ENCODE data around the gene KMT2A.

KMT2A gene

DNA sequence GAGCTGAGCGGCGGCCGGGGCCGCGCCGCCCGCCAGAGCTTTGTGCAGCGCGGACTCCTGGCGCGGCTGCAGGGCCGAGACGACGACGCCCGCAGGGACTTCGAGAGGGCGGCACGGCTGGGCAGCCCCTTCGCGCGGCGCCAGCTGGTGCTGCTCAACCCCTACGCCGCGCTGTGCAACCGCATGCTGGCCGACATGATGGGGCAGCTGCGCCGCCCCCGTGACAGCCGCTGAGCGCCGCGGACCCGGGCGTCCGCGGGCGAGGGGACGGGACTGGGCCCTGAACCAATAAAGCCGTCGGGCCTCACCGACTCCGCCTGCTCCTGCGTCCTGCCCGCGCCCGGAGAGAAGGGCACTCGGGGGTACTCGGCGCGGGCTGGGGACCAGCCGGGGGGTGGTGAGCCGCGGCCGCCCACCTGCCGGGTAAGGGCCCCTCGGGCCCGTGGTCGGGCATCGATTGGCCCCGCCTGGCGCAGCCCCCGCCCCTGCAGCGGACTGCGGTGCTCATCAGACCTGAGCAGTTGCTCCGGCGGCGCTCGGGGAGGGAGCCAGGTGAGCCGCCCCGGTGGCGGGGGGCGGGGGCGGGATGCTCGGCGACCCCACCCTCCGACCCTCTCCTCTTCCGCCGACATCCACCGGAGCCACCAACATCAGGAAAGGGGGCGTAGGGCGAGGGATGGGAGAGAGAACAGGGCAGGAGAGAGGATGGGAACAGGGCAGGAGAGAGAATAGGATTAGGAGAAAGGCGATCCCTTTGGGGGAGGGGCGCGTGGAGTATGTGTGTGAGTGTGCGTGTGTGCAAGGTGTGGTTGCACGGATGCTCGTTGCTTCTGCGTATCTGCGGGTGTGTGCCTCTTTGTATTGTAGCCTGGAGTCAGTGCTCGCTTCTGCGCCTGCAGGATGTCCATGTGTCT lies 94.6 kb downstream of the KMT2A start, which contains the start of gene TMEM25:
Gene TMEM25, plus strand, starts transcription at position 510 of the 914 bp plus-strand sequence. CDS start 610 bp downstream, outside the sequence.
- H3K36me3 Mint-ChIP-seq, result peaks cover 37% of the 10 kb centered on the region
- peaks cover 31% of the 10 kb centered on the region for H3K4me1 Mint-ChIP-seq
- ATAC-seq, result peak; percentile 90
- H3K4me3 Mint-ChIP-seq, result peak within 1 kb of the TSS; percentile 81
- peak within 1 kb of the TSS; percentile 77 for H3K27ac Mint-ChIP-seq
- H3K9me3 Mint-ChIP-seq, result no peaks in the 10 kb centered on the region
- DNase-seq (ENCODE audit: low spot score in 2 of 2), result peak; percentile 62 to 87

GRCh38 chr11:118531597-118532084 lies 95.3 kb downstream of the KMT2A start:
- H3K4me3 Mint-ChIP-seq, result peak overlapping the region; percentile 81
- H3K36me3 Mint-ChIP-seq, result peaks cover 32% of the 10 kb centered on the region
- DNase-seq (ENCODE audit: low spot score in 2 of 2) (no peak), ATAC-seq (no peak)
- peak overlapping the region; percentile 71 for H3K27ac Mint-ChIP-seq
- no peaks in the 10 kb centered on the region for H3K9me3 Mint-ChIP-seq
- peaks cover 31% of the 10 kb centered on the region for H3K4me1 Mint-ChIP-seq

DNA sequence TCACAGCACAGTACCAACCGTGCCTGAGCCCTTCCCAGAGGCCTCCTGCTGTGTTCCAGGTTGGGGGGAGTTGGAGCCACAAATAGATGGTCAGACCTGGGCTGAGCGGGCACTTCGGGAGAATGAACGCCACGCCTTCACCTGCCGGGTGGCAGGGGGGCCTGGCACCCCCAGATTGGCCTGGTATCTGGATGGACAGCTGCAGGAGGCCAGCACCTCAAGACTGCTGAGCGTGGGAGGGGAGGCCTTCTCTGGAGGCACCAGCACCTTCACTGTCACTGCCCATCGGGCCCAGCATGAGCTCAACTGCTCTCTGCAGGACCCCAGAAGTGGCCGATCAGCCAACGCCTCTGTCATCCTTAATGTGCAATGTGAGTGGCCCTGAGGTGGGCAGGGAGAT lies 95.8 kb downstream of the KMT2A start:
- H3K9me3 Mint-ChIP-seq, result no peaks in the 10 kb centered on the region
- H3K4me3 Mint-ChIP-seq, result peak overlapping the region; percentile 81
- H3K27ac Mint-ChIP-seq, result peak overlapping the region; percentile 71
- peaks cover 31% of the 10 kb centered on the region for H3K4me1 Mint-ChIP-seq
- no peak for DNase-seq (ENCODE audit: low spot score in 2 of 2)
- H3K36me3 Mint-ChIP-seq, result peaks cover 29% of the 10 kb centered on the region
- no peak for ATAC-seq

DNA sequence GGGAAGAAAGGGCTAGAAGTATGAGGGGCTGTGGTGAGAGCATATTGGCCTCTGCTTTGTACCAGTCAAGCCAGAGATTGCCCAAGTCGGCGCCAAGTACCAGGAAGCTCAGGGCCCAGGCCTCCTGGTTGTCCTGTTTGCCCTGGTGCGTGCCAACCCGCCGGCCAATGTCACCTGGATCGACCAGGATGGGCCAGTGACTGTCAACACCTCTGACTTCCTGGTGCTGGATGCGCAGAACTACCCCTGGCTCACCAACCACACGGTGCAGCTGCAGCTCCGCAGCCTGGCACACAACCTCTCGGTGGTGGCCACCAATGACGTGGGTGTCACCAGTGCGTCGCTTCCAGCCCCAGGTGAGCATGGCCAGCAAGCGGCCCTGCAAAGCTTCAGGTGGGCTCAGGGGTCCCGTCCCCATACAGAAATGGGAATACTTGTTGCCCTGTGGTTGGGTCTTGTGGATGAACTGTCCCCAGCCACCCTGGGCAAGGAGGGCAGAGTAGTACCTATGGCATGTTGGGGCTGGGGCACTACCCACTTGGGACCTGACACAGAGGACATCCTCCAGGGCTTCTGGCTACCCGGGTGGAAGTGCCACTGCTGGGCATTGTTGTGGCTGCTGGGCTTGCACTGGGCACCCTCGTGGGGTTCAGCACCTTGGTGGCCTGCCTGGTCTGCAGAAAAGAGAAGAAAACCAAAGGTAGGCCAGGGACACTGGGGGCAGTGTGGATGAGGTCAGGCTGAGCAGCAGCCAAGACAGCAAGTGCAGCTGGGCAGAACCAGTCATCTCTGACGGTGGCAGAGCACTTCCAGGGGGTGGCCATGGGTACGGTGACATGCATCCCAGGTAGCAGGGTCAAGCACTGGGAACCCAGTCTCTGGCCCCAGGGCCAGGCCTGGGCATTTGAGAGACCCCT lies 96.8 kb downstream of the KMT2A start:
- H3K9me3 Mint-ChIP-seq, result no peaks in the 10 kb centered on the region
- no peak for DNase-seq (ENCODE audit: low spot score in 2 of 2)
- no peak overlapping the region for H3K27ac Mint-ChIP-seq
- H3K4me3 Mint-ChIP-seq, result no peak overlapping the region
- H3K4me1 Mint-ChIP-seq, result peaks cover 31% of the 10 kb centered on the region
- peaks cover 23% of the 10 kb centered on the region for H3K36me3 Mint-ChIP-seq
- no peak for ATAC-seq

DNA sequence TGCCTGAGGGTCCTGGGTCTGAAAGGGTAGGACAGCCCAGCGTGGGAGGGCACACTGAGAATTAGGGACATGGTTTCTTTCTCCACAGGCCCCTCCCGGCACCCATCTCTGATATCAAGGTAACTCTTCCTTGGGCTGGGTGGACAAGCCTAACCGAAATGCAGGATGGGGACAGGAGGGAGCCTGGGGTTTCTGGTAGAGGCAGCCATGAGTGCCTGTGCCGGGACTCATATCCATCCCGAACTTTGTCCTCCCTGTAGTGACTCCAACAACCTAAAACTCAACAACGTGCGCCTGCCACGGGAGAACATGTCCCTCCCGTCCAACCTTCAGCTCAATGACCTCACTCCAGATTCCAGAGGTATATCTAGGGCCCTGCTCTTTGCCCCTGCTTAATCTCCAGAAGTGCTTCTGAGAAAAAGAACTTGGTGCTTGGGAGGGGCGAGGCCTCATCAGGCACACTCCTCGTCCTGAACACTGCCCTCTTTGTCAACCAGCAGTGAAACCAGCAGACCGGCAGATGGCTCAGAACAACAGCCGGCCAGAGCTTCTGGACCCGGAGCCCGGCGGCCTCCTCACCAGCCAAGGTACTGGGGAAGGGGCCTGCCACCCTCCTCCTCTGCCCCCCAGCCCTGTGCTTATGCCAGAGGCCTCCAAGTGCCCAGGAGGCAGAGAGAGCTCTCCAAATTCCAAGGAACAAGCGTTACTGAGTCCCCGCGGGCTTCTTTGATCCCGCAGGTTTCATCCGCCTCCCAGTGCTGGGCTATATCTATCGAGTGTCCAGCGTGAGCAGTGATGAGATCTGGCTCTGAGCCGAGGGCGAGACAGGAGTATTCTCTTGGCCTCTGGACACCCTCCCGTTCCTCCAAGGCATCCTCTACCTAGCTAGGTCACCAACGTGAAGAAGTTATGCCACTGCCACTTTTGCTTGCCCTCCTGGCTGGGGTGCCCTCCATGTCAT lies 97.8 kb downstream of the KMT2A start:
- peaks cover 24% of the 10 kb centered on the region for H3K4me1 Mint-ChIP-seq
- DNase-seq (ENCODE audit: low spot score in 2 of 2) (no peak), ATAC-seq (no peak)
- no peaks in the 10 kb centered on the region for H3K9me3 Mint-ChIP-seq
- H3K27ac Mint-ChIP-seq, result no peak overlapping the region
- peaks cover 14% of the 10 kb centered on the region for H3K36me3 Mint-ChIP-seq
- no peak overlapping the region for H3K4me3 Mint-ChIP-seq

GRCh38 chr11:118535261-118535660 lies 99.0 kb downstream of the KMT2A start:
- Mint-ChIP-seq H3K27ac (peak overlapping the region; percentile 43), H3K4me3 (no peak overlapping the region), H3K36me3 (peaks cover 7% of the 10 kb centered on the region), H3K4me1 (peaks cover 12% of the 10 kb centered on the region), H3K9me3 (no peaks in the 10 kb centered on the region)
- ATAC-seq (no peak), DNase-seq (ENCODE audit: low spot score in 2 of 2) (no peak)

GRCh38 chr11:118536726-118537125 lies 100.4 kb downstream of the KMT2A start:
- no peak for ATAC-seq

GRCh38 chr11:118537409-118537980 lies 101.2 kb downstream of the KMT2A start:
- Mint-ChIP-seq H3K4me1 (no peaks in the 10 kb centered on the region), H3K9me3 (no peaks in the 10 kb centered on the region), H3K36me3 (no peaks in the 10 kb centered on the region), H3K4me3 (no peak overlapping the region), H3K27ac (no peak overlapping the region)
- ATAC-seq (no peak), DNase-seq (ENCODE audit: low spot score in 2 of 2) (no peak)

More at GRCh38 chr11:118536726-118537125, 100.4 kb downstream of the KMT2A start:
- H3K27ac Mint-ChIP-seq, result no peak overlapping the region
- DNase-seq (ENCODE audit: low spot score in 2 of 2), result no peak
- peaks cover 7% of the 10 kb centered on the region for H3K4me1 Mint-ChIP-seq
- no peaks in the 10 kb centered on the region for H3K9me3 Mint-ChIP-seq
- no peak overlapping the region for H3K4me3 Mint-ChIP-seq
- H3K36me3 Mint-ChIP-seq, result no peaks in the 10 kb centered on the region

GRCh38 chr11:118544010-118544646 lies 107.8 kb downstream of the KMT2A start:
- H3K27ac Mint-ChIP-seq, result no peak overlapping the region
- DNase-seq (ENCODE audit: low spot score in 2 of 2) (no peak), ATAC-seq (no peak)
- peaks cover 25% of the 10 kb centered on the region for H3K36me3 Mint-ChIP-seq
- H3K4me1 Mint-ChIP-seq, result no peaks in the 10 kb centered on the region
- H3K4me3 Mint-ChIP-seq, result no peak overlapping the region
- no peaks in the 10 kb centered on the region for H3K9me3 Mint-ChIP-seq

DNA sequence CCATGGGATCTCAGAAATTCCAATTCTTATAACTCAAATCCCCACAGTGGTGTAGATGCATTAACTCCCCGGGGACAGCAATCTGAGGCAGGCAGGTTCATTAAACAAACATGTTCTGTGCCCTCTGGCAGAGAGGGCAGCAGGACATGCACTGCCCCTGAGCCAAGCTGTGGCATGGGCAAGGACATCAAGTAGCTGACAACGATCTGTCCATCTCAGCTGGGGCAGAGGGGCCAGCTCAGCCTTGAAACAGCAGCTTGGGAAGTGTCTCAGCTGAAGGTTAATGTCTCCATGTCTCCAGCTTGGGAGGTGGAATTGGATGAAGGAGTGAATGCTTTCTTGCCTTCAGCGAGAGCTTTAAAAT lies 108.3 kb downstream of the KMT2A start:
- Mint-ChIP-seq H3K4me1 (no peaks in the 10 kb centered on the region), H3K4me3 (no peak overlapping the region), H3K27ac (no peak overlapping the region), H3K9me3 (no peaks in the 10 kb centered on the region), H3K36me3 (peaks cover 30% of the 10 kb centered on the region)
- DNase-seq (ENCODE audit: low spot score in 2 of 2), result no peak
- no peak for ATAC-seq

- no peaks in the 10 kb centered on the region for H3K9me3 Mint-ChIP-seq
- peaks cover 36% of the 10 kb centered on the region for H3K36me3 Mint-ChIP-seq
- DNase-seq (ENCODE audit: low spot score in 2 of 2) (no peak), ATAC-seq (no peak)
- H3K4me1 Mint-ChIP-seq, result no peaks in the 10 kb centered on the region
- H3K27ac Mint-ChIP-seq, result no peak overlapping the region
- H3K4me3 Mint-ChIP-seq, result no peak overlapping the region
Observed at GRCh38 chr11:118545533-118545932, 109.2 kb downstream of the KMT2A start.

DNA sequence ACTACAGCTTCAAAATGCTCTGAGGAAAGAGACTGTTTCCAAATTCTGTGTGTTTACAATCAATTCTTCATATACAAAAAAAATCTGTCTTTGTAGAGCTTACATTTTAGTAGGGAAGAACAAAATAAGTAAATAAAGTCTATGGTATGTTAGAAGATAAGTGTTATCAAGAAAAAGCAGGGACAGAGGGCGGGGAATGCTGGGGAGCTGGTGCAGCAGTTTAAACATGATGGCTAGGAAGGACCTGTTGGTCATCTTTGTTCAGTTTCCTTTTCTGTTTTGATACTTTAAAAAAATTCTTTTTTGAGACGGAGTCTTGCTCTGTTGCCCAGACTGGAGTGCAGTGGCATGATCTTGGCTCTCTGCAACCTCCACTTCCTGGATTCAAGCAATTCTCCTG lies 110.8 kb downstream of the KMT2A start:
- H3K9me3 Mint-ChIP-seq, result no peaks in the 10 kb centered on the region
- peaks cover 52% of the 10 kb centered on the region for H3K36me3 Mint-ChIP-seq
- ATAC-seq, result no peak
- no peaks in the 10 kb centered on the region for H3K4me1 Mint-ChIP-seq
- DNase-seq (ENCODE audit: low spot score in 2 of 2), result no peak
- H3K4me3 Mint-ChIP-seq, result no peak overlapping the region
- H3K27ac Mint-ChIP-seq, result no peak overlapping the region

GRCh38 chr11:118552341-118552740 lies 116.0 kb downstream of the KMT2A start:
- H3K4me1 Mint-ChIP-seq, result no peaks in the 10 kb centered on the region
- H3K4me3 Mint-ChIP-seq, result no peak overlapping the region
- no peaks in the 10 kb centered on the region for H3K9me3 Mint-ChIP-seq
- DNase-seq (ENCODE audit: low spot score in 2 of 2) (no peak), ATAC-seq (no peak)
- H3K27ac Mint-ChIP-seq, result no peak overlapping the region
- peaks cover 71% of the 10 kb centered on the region for H3K36me3 Mint-ChIP-seq

DNA sequence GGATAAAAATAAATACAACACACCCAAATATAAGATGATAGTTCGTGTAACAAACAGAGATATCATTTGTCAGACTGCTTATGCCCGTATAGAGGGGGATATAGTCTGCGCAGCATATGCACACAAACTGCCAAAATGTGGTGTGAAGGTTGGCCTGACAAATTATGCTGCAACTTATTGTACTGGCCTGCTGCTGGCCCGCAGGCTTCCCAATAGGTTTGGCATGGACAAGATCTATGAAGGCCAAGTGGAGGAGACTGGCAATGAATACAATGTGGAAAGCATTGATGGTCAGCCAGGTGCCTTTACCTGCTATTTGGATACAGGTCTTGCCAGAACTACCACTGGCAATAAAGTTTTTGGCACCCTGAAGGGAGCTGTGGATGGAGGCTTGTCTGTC lies 124.5 kb downstream of the KMT2A start:
- Mint-ChIP-seq H3K36me3 (peaks cover 13% of the 10 kb centered on the region), H3K4me3 (no peak overlapping the region), H3K27ac (no peak overlapping the region), H3K4me1 (peaks cover 12% of the 10 kb centered on the region), H3K9me3 (no peaks in the 10 kb centered on the region)
- ATAC-seq, result no peak
- no peak for DNase-seq (ENCODE audit: low spot score in 2 of 2)
